Calu3 (cell line): ENCODE results near the gene UNC80. TPM values are rescaled to one million over a fixed set of nuclear protein-coding genes. Genes with fewer than 3 reads are reported as not detected.

Experiments
- BruUV-seq: library from RNA; stranded (reverse); fragments of 400-500 nt; replicated peaks from 2 replicates; lab custom pipeline; 2021; lab: Mats Ljungman, UMichigan
- CTCF ChIA-PET: fragments of 300-600 bp; sonication (Branson Sonifier 250); formaldehyde crosslinking; loops from one replicate; lab custom pipeline; 2022; ENCODE audit warnings: antibody characterized with exemption; lab: Charles Lee
- DNase-seq: peaks from one replicate; pipeline ENCODE4 v3.0.0; 2022
- H3K27ac Mint-ChIP-seq: one replicate; pipeline ENCODE4 v1.8.0; 2022; ENCODE audit warnings: mixed read lengths; ENCODE audit not compliant: unreplicated experiment
- H3K27me3 Mint-ChIP-seq: one replicate; pipeline ENCODE4 v1.8.0; 2022; ENCODE audit warnings: mixed read lengths; ENCODE audit not compliant: unreplicated experiment
- H3K36me3 Mint-ChIP-seq: one replicate; pipeline ENCODE4 v1.8.0; 2022; ENCODE audit warnings: mild to moderate bottlenecking, moderate library complexity, mixed read lengths; ENCODE audit not compliant: insufficient read depth, unreplicated experiment
- H3K4me1 Mint-ChIP-seq: one replicate; pipeline ENCODE4 v1.8.0; 2022; ENCODE audit warnings: mild to moderate bottlenecking, low read depth, mixed read lengths; ENCODE audit not compliant: unreplicated experiment
- H3K4me3 Mint-ChIP-seq: one replicate; pipeline ENCODE4 v1.8.0; 2022; ENCODE audit warnings: mild to moderate bottlenecking, low read depth, moderate library complexity, mixed read lengths; ENCODE audit not compliant: unreplicated experiment
- H3K9me3 Mint-ChIP-seq: one replicate; pipeline ENCODE4 v1.8.0; 2022; ENCODE audit warnings: low read depth, mixed read lengths; ENCODE audit not compliant: unreplicated experiment
- CTCF ChIP-seq: fragments of 200-600 bp; IDR thresholded peaks from one replicate; pipeline ENCODE4 v1.8.0; 2022; ENCODE audit warnings: antibody characterized with exemption; ENCODE audit not compliant: unreplicated experiment
- intact Hi-C: fragments of 100-400 bp; cut with micrococcal nuclease; formaldehyde crosslinking; loops from one replicate; pipeline ENCODE4 v1.10.0; 2022; ENCODE audit not compliant: unreplicated experiment
- total RNA-seq: library from RNA; stranded (reverse); gene quantifications from 2 replicates; pipeline ENCODE4 v1.2.3, GENCODE V29; 2022

UNC80 gene
- total RNA-seq, 1 experiment from 2014 or later, result not detected

DNA sequence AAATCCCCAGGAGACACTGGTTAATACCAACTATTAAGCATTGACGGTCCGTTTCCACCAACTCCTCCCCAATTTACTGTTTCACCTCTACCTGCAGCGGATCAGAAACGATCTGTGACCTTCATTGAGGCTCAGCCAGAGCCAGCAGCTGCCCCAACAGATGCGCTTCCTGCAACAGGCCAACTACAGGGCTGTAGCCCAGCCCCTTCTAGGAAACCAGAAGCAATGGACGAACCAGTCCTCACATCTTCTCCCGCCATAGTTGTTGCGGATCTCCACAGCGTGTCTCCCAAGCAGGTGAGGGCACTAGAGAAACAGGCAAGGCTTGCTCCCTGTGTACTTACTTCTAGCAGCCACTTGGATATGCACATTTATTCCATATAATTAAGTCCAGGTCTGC, 222.3 kb downstream of the UNC80 start:
- TF ChIP-seq CTCF, result no peak
- BruUV-seq, result no TSS peak
- CTCF ChIA-PET, result no interaction called here
- no peaks in the 10 kb centered on the region for H3K36me3 Mint-ChIP-seq
- intact Hi-C loops, result no loop called here
- H3K4me3 Mint-ChIP-seq, result no peak overlapping the region
- H3K27ac Mint-ChIP-seq, result no peak overlapping the region
- no peaks in the 10 kb centered on the region for H3K4me1 Mint-ChIP-seq
- H3K27me3 Mint-ChIP-seq, result no peaks in the 10 kb centered on the region
- H3K9me3 Mint-ChIP-seq, result no peaks in the 10 kb centered on the region
- no peak for DNase-seq

DNA sequence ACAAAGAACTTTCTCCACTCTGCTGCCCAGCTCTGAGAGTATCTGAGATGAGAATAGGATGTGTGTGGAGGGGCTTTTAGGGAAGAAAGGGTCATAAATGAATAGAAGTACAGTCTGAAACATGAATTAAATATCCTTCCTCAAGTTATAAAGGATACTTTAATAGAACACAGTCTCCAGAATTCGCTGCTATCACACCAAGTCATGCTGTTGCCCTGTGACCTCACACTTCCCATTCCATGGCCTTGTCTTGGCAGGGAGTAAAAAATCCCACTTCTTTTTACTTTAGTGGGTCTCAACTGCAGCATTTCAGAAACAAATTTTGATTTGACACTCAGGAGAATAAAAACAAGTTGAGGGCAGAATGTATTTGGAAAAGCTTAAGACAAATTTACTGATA, 227.0 kb downstream of the UNC80 start:
- peaks cover 19% of the 10 kb centered on the region for H3K36me3 Mint-ChIP-seq
- H3K27me3 Mint-ChIP-seq, result no peaks in the 10 kb centered on the region
- H3K9me3 Mint-ChIP-seq, result no peaks in the 10 kb centered on the region
- no peak overlapping the region for H3K27ac Mint-ChIP-seq
- no TSS peak for BruUV-seq
- CTCF ChIA-PET, result no interaction called here
- DNase-seq, result no peak
- no peak overlapping the region for H3K4me3 Mint-ChIP-seq
- peaks cover 11% of the 10 kb centered on the region for H3K4me1 Mint-ChIP-seq
- intact Hi-C loops, result no loop called here
- no peak for TF ChIP-seq CTCF

DNA sequence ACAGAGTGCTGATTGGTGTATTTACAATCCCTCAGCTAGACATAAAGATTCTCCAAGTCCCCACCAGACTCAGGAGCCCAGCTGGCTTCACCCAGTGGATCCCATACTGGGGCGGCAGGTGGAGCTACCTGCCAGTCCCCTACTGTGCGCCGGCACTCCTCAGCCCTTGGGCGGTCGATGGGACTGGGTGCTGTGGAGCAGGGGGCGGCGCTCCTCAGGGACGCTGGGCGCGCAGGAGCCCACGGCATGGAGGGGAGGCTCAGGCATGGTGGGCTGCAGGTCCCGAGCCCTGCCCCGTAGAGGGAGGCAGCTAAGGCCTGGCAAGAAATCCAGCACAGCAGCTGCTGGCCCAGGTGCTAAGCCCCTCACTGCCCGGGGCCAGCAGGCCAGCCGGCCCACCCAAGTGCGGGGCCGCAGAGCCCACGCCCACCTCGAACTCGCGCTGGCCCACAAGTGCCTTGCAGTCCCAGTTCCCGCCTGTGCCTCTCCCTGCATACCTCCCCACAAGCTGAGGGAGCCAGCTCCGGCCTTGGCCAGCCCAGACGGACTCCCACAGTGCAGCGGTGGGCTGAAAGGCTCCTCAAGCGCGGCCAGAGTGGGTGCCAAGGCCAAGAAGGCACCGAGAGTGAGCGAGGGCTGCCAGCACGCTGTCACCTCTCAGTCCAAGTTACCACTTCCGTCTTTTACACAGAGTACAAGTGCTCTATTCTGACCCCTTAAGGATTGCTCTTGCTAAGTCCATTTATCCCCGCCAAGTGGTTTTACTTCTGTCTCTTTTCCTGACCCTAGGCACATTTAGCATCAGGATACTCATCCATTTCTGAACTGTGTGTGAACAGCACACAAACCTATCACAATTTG, 229.1 kb downstream of the UNC80 start:
- no peak for TF ChIP-seq CTCF
- peaks cover 29% of the 10 kb centered on the region for H3K36me3 Mint-ChIP-seq
- H3K9me3 Mint-ChIP-seq, result no peaks in the 10 kb centered on the region
- H3K27ac Mint-ChIP-seq, result no peak overlapping the region
- CTCF ChIA-PET, result no interaction called here
- peaks cover 29% of the 10 kb centered on the region for H3K4me1 Mint-ChIP-seq
- DNase-seq, result no peak
- no peaks in the 10 kb centered on the region for H3K27me3 Mint-ChIP-seq
- intact Hi-C loops, result no loop called here
- peak overlapping the region; percentile 98 for H3K4me3 Mint-ChIP-seq
- no TSS peak for BruUV-seq

GRCh38 chr2:210002158-210003157, 230.8 kb downstream of the UNC80 start, which contains the start of gene RPE:
RPE (plus strand) TSS chr2:210002638; CDS start chr2:210002662, 24 bp downstream.
- DNase-seq, result peak; percentile 98
- peaks cover 46% of the 10 kb centered on the region for H3K4me1 Mint-ChIP-seq
- peak within 1 kb of the TSS; percentile 98 for H3K27ac Mint-ChIP-seq
- peaks cover 32% of the 10 kb centered on the region for H3K36me3 Mint-ChIP-seq
- intact Hi-C loops, result no loop called here
- H3K9me3 Mint-ChIP-seq, result no peaks in the 10 kb centered on the region
- TSS peak; percentile 35 for BruUV-seq
- peak within 1 kb of the TSS; percentile 98 for H3K4me3 Mint-ChIP-seq
- no peak for TF ChIP-seq CTCF
- CTCF ChIA-PET, result interaction anchor here (1.0 kb wide), 1 partner anchor 12 kb away, joined by 4 read pairs; no protein-coding TSS in a partner anchor
- H3K27me3 Mint-ChIP-seq, result no peaks in the 10 kb centered on the region
